H1 (cell line): Measurements from ENCODE around the gene NUDT12.

Experiments
- BACH1 ChIP-seq: IDR thresholded peaks from 2 replicates; pipeline ENCODE4 v1.6.1; 2012; ENCODE audit warnings: low read length, improper control_type of control experiment
- CTCF ChIP-seq, 3 experiments: IDR thresholded peaks; 1 replicate in 2 of 3; 2 replicates in 1 of 3; pipeline versions ENCODE4 v1.5.1 to v1.6.1; 2011; ENCODE audit warnings: low read length in 3 of 3, mild to moderate bottlenecking in 3 of 3, inconsistent platforms in 2 of 3, low read depth in 1 of 3, moderate library complexity in 1 of 3; ENCODE audit not compliant: insufficient read depth in 1 of 3; ENCODE audit errors: control extremely low read depth in 1 of 3
- EZH2 ChIP-seq: fragments of 200-600 bp; sonication (generic); IDR thresholded peaks from 2 replicates; pipeline ENCODE4 v1.7.1; 2012; ENCODE audit warnings: low read depth, mild to moderate bottlenecking, moderate library complexity, low read length, inconsistent platforms; ENCODE audit not compliant: severe bottlenecking
- FOSL1 ChIP-seq: IDR thresholded peaks from 2 replicates; pipeline ENCODE4 v1.6.1; 2011; ENCODE audit warnings: mild to moderate bottlenecking, low read depth, low read length, moderate library complexity; ENCODE audit not compliant: insufficient read depth
- GTF2F1 ChIP-seq: IDR thresholded peaks from 2 replicates; pipeline ENCODE4 v1.6.1; 2012; ENCODE audit warnings: low read depth, low read length, improper control_type of control experiment, borderline replicate concordance
- KDM1A ChIP-seq: fragments of 200-600, 300-600 bp; sonication (generic); IDR thresholded peaks from 2 replicates; pipeline ENCODE4 v1.7.1; 2016; ENCODE audit warnings: mild to moderate bottlenecking, low read length, borderline replicate concordance
- NRF1 ChIP-seq: IDR thresholded peaks from 2 replicates; pipeline ENCODE4 v1.6.1; 2011; ENCODE audit warnings: mild to moderate bottlenecking, low read depth, low read length, improper control_type of control experiment
- POLR2A ChIP-seq, 2 experiments: IDR thresholded peaks; 1 replicate in 1 of 2; 2 replicates in 1 of 2; pipeline ENCODE4 v1.6.1; 2011; ENCODE audit warnings: low read depth in 2 of 2, low read length in 2 of 2, mild to moderate bottlenecking in 2 of 2; ENCODE audit errors: control extremely low read depth in 1 of 2
- POLR2AphosphoS5 ChIP-seq: IDR thresholded peaks from 2 replicates; pipeline ENCODE4 v1.6.1; 2011; ENCODE audit warnings: low read depth, low read length
- RBBP5 ChIP-seq: IDR thresholded peaks from 2 replicates; pipeline ENCODE4 v1.7.1; 2012; ENCODE audit warnings: low read depth, mild to moderate bottlenecking, inconsistent platforms, low read length, moderate library complexity, borderline replicate concordance
- TF ChIP-seq, protein P1 (sequence below): IDR thresholded peaks from 2 replicates; pipeline ENCODE4 v1.6.1; 2012; ENCODE audit warnings: inconsistent platforms
- TF ChIP-seq, protein P2 (sequence below): IDR thresholded peaks from 2 replicates; pipeline ENCODE4 v1.6.1; 2012; ENCODE audit warnings: low read length, inconsistent platforms
- TF ChIP-seq, protein P3 (sequence below): IDR thresholded peaks from 2 replicates; pipeline ENCODE4 v1.6.1; 2011; ENCODE audit warnings: low read length, improper control_type of control experiment

- TF ChIP-seq POLR2A (IDR thresholded peaks at IDR 0.05; ENCODE audit: control extremely low read depth in 1 of 2, low read depth in 2 of 2, low read length in 2 of 2) (no peak), CTCF (IDR thresholded peaks at IDR 0.05; ENCODE audit: control extremely low read depth in 1 of 3, insufficient read depth in 1 of 3, low read depth in 1 of 3, low read length in 3 of 3) (no peak), EZH2 (no peak), POLR2AphosphoS5 (no peak), KDM1A (no peak), FOSL1 (no peak), NRF1 (no peak), GTF2F1 (no peak), RBBP5 (no peak), BACH1 (no peak)
- TF ChIP-seq, protein P1, sequence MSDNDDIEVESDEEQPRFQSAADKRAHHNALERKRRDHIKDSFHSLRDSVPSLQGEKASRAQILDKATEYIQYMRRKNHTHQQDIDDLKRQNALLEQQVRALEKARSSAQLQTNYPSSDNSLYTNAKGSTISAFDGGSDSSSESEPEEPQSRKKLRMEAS: no peak
- TF ChIP-seq, protein P2, sequence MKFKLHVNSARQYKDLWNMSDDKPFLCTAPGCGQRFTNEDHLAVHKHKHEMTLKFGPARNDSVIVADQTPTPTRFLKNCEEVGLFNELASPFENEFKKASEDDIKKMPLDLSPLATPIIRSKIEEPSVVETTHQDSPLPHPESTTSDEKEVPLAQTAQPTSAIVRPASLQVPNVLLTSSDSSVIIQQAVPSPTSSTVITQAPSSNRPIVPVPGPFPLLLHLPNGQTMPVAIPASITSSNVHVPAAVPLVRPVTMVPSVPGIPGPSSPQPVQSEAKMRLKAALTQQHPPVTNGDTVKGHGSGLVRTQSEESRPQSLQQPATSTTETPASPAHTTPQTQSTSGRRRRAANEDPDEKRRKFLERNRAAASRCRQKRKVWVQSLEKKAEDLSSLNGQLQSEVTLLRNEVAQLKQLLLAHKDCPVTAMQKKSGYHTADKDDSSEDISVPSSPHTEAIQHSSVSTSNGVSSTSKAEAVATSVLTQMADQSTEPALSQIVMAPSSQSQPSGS: no peak
- TF ChIP-seq, protein P3, sequence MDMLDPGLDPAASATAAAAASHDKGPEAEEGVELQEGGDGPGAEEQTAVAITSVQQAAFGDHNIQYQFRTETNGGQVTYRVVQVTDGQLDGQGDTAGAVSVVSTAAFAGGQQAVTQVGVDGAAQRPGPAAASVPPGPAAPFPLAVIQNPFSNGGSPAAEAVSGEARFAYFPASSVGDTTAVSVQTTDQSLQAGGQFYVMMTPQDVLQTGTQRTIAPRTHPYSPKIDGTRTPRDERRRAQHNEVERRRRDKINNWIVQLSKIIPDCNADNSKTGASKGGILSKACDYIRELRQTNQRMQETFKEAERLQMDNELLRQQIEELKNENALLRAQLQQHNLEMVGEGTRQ: no peak
Observed at GRCh38 chr5:103541114-103541513, 21.5 kb downstream of the NUDT12 start.
